Measurements from ENCODE around the gene BTBD2. TPM values are rescaled to one million over a fixed set of nuclear protein-coding genes. Genes with fewer than 3 reads are reported as not detected.
A peak's percentile ranks its signal among the peaks of the same experiment; 100 is the strongest.

The BTBD2 gene
- total RNA-seq, 1 experiment from 2014 or later = 110 TPM

GRCh38 chr19:1935484-1936208, 79.9 kb downstream of the BTBD2 start:
- Histone ChIP-seq H2BK5ac (ENCODE audit: insufficient read length, low read length) (no peak overlapping the region), H3K4me1 (ENCODE audit: insufficient read depth, low read length) (no peaks in the 10 kb centered on the region), H3K27me3 (ENCODE audit: insufficient read depth, low read length) (no peaks in the 10 kb centered on the region), H4K8ac (replicated peaks; ENCODE audit: insufficient read length, low read depth, low read length) (no peak overlapping the region), H3K23ac (ENCODE audit: insufficient read length, low read depth, low read length) (no peak overlapping the region), H3K79me2 (ENCODE audit: insufficient read depth, low read length) (no peaks in the 10 kb centered on the region), H3K14ac (ENCODE audit: insufficient read depth, low read length) (no peak overlapping the region; the same call in 1 of the 2 replicates), H4K20me1 (ENCODE audit: control insufficient read depth, insufficient read depth, insufficient read length) (no peaks in the 10 kb centered on the region), H3K4me2 (ENCODE audit: insufficient read depth, insufficient read length, low read length) (no peak overlapping the region), H4K5ac (ENCODE audit: insufficient read length, low read depth, low read length) (no peak overlapping the region), H3K79me1 (ENCODE audit: insufficient read depth, low read depth, low read length, poor library complexity, severe bottlenecking) (no peaks in the 10 kb centered on the region), H3K18ac (ENCODE audit: insufficient read length, low read depth, low read length) (no peak overlapping the region), H3K9me3 (ENCODE audit: control insufficient read depth, low read depth, low read length) (no peaks in the 10 kb centered on the region), H3K27ac (ENCODE audit: insufficient read length, low read depth, low read length) (no peak overlapping the region), H2BK15ac (ENCODE audit: low read depth, low read length) (no peak overlapping the region), H2BK20ac (ENCODE audit: low read depth, low read length, poor library complexity, severe bottlenecking) (no peak overlapping the region), H2BK12ac (ENCODE audit: insufficient read length, low read depth, low read length) (no peak overlapping the region), H3K56ac (ENCODE audit: insufficient read length, low read depth, low read length) (no peak overlapping the region), H4K91ac (ENCODE audit: insufficient read length, low read depth, low read length) (no peak overlapping the region), H3K23me2 (ENCODE audit: insufficient read length, low read depth, low read length, poor library complexity, severe bottlenecking) (no peaks in the 10 kb centered on the region), H2AFZ (ENCODE audit: low read length) (no peak overlapping the region), H2BK120ac (ENCODE audit: low read depth, low read length, poor library complexity, severe bottlenecking) (no peak overlapping the region), H2AK5ac (ENCODE audit: insufficient read length, low read length) (no peak overlapping the region), H3T11ph (ENCODE audit: low read length) (no peak overlapping the region), H3K4ac (ENCODE audit: low read depth, low read length) (no peak overlapping the region), H3K9ac (ENCODE audit: extremely low read depth, insufficient read length, low read length) (no peak overlapping the region)
- H3K36me3 Mint-ChIP-seq (ENCODE audit: insufficient read depth in 1 of 3, low read depth in 3 of 3) = peaks cover 6 to 10% (median 10%) of the 10 kb centered on the region in 3 experiments; a peak in 6 of 7 replicates
- H3K27ac Mint-ChIP-seq = peak overlapping the region in 1 of 3 experiments; percentile 28; a peak in 1 of 7 replicates
- DNase-seq = no peak
- H3K4me3 Mint-ChIP-seq = peak overlapping the region in 1 of 2 experiments; percentile 18; a peak in 2 of 5 replicates
- peaks cover 5 to 9% of the 10 kb centered on the region in 2 experiments for H3K4me1 Mint-ChIP-seq
- no CpG with 5 or more reads among the region's 11 CpGs for WGBS (ENCODE audit: extremely low coverage, insufficient read length, low lambda C conversion rate)
- H3K27me3 Mint-ChIP-seq (ENCODE audit: low read depth) = peaks cover 19% of the 10 kb centered on the region
- TF ChIP-seq CTCF (conservative IDR thresholded peaks at IDR 0.05) = no peak
- H3K9me3 Mint-ChIP-seq = peaks cover 14% of the 10 kb centered on the region in 2 experiments

Other genes starting within 250 kb of the BTBD2 start
- gene ATP8B3, start 203.4 kb downstream of the BTBD2 start, total RNA-seq (2021) = 8.7 and 9.6 TPM in 2 replicates
- 45.6 and 56.8 TPM in 2 replicates for gene REXO1, start 167.2 kb downstream of the BTBD2 start, total RNA-seq (2021)
- 66.5 and 66.8 TPM in 2 replicates for gene KLF16, start 152.1 kb downstream of the BTBD2 start, total RNA-seq (2021)
- 47.5 and 50.3 TPM in 2 replicates for gene ABHD17A, start 130.2 kb downstream of the BTBD2 start, total RNA-seq (2021)
- 12.2 and 12.9 TPM in 2 replicates for gene ADAT3, start 110.3 kb downstream of the BTBD2 start, total RNA-seq (2021)
- gene SCAMP4, start 110.3 kb downstream of the BTBD2 start, total RNA-seq (2021) = 65.0 and 69.0 TPM in 2 replicates
- 96.6 and 100.0 TPM in 2 replicates for gene CSNK1G2, start 74.5 kb downstream of the BTBD2 start, total RNA-seq (2021)
- gene MKNK2, start 35.5 kb upstream of the BTBD2 start, total RNA-seq (2021) = 153 and 154 TPM in 2 replicates
- 11.5 and 13.3 TPM in 2 replicates for gene MOB3A, start 80.6 kb upstream of the BTBD2 start, total RNA-seq (2021)
- 2.1 and 3.0 TPM in 2 replicates for gene IZUMO4, start 81.2 kb upstream of the BTBD2 start, total RNA-seq (2021)
- gene AP3D1, start 135.9 kb upstream of the BTBD2 start, total RNA-seq (2021) = 142 and 147 TPM in 2 replicates
- gene DOT1L, start 148.2 kb upstream of the BTBD2 start, total RNA-seq (2021) = 78.5 and 81.6 TPM in 2 replicates
- gene PLEKHJ1, start 220.6 kb upstream of the BTBD2 start, total RNA-seq (2021) = 139 and 148 TPM in 2 replicates
- 166 and 167 TPM in 2 replicates for gene SF3A2, start 221.1 kb upstream of the BTBD2 start, total RNA-seq (2021)
- 70.2 and 70.7 TPM in 2 replicates for gene AMH, start 233.6 kb upstream of the BTBD2 start, total RNA-seq (2021)
- 0.90 and 1.1 TPM in 2 replicates for gene JSRP1, start 240.7 kb upstream of the BTBD2 start, total RNA-seq (2021)